Measurements from ENCODE around the gene TFCP2L1.

DNA sequence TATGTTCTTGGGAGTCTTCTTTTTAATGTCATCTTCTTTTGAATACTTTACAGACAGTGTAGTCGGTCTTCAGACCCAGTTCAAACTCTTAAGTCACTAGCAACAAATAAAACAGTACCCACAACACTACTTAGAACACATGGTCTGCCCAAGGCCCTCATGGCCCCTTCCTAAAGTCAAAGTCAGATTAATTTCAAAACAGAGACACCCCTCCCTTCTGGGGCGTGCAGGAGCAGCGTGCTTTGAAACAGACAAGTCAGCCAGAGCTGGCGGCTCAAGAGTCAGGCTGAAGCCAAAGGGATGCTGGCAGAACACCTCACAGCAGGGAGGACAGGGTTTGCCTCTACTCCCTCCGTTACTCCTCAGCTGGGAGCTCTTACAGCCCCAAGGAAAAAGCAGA lies 77.5 kb downstream of the TFCP2L1 start:
- TF ChIP-seq ZNF280C (tag by site-specific recombination; IDR thresholded peaks at IDR 0.05) (no peak), ZNF350 (tag by site-specific recombination; IDR thresholded peaks at IDR 0.05) (no peak), CTCF (tag by site-specific recombination; IDR thresholded peaks at IDR 0.05) (no peak), ZBTB8A (tag by site-specific recombination; IDR thresholded peaks at IDR 0.05) (no peak), ZEB2 (tag by site-specific recombination; IDR thresholded peaks at IDR 0.05) (no peak), ZNF704 (tag by site-specific recombination; IDR thresholded peaks at IDR 0.05) (no peak), ZNF416 (tag by site-specific recombination; IDR thresholded peaks at IDR 0.05) (no peak), ZNF248 (tag by site-specific recombination; IDR thresholded peaks at IDR 0.05) (no peak), ZNF747 (tag by site-specific recombination; IDR thresholded peaks at IDR 0.05) (no peak), ZNF530 (tag by site-specific recombination; IDR thresholded peaks at IDR 0.05; ENCODE audit: low read depth) (no peak), ZBTB49 (tag by site-specific recombination; IDR thresholded peaks at IDR 0.05; ENCODE audit: low read depth) (no peak)
- TF ChIP-seq, protein P1, sequence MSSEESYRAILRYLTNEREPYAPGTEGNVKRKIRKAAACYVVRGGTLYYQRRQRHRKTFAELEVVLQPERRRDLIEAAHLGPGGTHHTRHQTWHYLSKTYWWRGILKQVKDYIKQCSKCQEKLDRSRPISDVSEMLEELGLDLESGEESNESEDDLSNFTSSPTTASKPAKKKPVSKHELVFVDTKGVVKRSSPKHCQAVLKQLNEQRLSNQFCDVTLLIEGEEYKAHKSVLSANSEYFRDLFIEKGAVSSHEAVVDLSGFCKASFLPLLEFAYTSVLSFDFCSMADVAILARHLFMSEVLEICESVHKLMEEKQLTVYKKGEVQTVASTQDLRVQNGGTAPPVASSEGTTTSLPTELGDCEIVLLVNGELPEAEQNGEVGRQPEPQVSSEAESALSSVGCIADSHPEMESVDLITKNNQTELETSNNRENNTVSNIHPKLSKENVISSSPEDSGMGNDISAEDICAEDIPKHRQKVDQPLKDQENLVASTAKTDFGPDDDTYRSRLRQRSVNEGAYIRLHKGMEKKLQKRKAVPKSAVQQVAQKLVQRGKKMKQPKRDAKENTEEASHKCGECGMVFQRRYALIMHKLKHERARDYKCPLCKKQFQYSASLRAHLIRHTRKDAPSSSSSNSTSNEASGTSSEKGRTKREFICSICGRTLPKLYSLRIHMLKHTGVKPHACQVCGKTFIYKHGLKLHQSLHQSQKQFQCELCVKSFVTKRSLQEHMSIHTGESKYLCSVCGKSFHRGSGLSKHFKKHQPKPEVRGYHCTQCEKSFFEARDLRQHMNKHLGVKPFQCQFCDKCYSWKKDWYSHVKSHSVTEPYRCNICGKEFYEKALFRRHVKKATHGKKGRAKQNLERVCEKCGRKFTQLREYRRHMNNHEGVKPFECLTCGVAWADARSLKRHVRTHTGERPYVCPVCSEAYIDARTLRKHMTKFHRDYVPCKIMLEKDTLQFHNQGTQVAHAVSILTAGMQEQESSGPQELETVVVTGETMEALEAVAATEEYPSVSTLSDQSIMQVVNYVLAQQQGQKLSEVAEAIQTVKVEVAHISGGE (tag by site-specific recombination; conservative IDR thresholded peaks at IDR 0.05; ENCODE audit: low read depth), result no peak
- TF ChIP-seq, protein P2, sequence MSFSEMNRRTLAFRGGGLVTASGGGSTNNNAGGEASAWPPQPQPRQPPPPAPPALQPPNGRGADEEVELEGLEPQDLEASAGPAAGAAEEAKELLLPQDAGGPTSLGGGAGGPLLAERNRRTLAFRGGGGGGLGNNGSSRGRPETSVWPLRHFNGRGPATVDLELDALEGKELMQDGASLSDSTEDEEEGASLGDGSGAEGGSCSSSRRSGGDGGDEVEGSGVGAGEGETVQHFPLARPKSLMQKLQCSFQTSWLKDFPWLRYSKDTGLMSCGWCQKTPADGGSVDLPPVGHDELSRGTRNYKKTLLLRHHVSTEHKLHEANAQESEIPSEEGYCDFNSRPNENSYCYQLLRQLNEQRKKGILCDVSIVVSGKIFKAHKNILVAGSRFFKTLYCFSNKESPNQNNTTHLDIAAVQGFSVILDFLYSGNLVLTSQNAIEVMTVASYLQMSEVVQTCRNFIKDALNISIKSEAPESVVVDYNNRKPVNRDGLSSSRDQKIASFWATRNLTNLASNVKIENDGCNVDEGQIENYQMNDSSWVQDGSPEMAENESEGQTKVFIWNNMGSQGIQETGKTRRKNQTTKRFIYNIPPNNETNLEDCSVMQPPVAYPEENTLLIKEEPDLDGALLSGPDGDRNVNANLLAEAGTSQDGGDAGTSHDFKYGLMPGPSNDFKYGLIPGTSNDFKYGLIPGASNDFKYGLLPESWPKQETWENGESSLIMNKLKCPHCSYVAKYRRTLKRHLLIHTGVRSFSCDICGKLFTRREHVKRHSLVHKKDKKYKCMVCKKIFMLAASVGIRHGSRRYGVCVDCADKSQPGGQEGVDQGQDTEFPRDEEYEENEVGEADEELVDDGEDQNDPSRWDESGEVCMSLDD (tag by site-specific recombination; IDR thresholded peaks at IDR 0.05), result no peak
